Measurements from ENCODE around the gene LTB4R. TPM values are rescaled to one million over a fixed set of nuclear protein-coding genes. Genes with fewer than 3 reads are reported as not detected.

Gene LTB4R
- total RNA-seq, 1 experiment from 2014 or later: 13.4 TPM

DNA sequence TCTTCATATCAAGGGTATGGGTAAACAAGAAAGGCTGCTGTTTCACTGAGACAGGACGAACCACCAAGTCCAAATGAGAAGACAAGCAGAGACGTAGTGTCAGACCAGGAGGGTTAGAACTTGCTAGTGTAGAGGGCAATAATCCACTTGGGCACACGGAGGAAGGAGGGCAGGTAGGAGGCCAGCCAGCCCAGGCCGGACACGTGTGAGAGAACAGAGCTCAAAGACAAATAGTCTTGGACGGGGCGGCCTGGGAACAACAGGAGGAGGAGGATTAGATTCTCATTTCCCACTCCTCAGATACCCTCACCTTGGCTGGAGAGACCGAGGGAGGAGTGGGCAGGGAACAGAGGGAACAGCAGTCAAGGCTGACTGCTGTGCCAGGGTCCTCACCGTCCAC is 20.6 kb upstream of the LTB4R start:
- no peak overlapping the region for H3K27ac Mint-ChIP-seq (ENCODE audit: unreplicated experiment)
- H3K4me1 Mint-ChIP-seq (ENCODE audit: low read depth, unreplicated experiment): no peaks in the 10 kb centered on the region
- H3K4me3 Mint-ChIP-seq (ENCODE audit: low read depth, unreplicated experiment): no peak overlapping the region
- no peaks in the 10 kb centered on the region for H3K9me3 Mint-ChIP-seq (ENCODE audit: low read depth, unreplicated experiment)
- CTCF ChIA-PET: no interaction called here
- no peak for DNase-seq
- TF ChIP-seq, protein P1, sequence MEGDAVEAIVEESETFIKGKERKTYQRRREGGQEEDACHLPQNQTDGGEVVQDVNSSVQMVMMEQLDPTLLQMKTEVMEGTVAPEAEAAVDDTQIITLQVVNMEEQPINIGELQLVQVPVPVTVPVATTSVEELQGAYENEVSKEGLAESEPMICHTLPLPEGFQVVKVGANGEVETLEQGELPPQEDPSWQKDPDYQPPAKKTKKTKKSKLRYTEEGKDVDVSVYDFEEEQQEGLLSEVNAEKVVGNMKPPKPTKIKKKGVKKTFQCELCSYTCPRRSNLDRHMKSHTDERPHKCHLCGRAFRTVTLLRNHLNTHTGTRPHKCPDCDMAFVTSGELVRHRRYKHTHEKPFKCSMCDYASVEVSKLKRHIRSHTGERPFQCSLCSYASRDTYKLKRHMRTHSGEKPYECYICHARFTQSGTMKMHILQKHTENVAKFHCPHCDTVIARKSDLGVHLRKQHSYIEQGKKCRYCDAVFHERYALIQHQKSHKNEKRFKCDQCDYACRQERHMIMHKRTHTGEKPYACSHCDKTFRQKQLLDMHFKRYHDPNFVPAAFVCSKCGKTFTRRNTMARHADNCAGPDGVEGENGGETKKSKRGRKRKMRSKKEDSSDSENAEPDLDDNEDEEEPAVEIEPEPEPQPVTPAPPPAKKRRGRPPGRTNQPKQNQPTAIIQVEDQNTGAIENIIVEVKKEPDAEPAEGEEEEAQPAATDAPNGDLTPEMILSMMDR (IDR thresholded peaks at IDR 0.05; ENCODE audit: unreplicated experiment): no peak
- intact Hi-C loops (cut with micrococcal nuclease; ENCODE audit: unreplicated experiment): no loop called here
- H3K36me3 Mint-ChIP-seq (ENCODE audit: insufficient read depth, unreplicated experiment): no peaks in the 10 kb centered on the region
- no TSS peak for BruUV-seq (replicated peaks)
- H3K27me3 Mint-ChIP-seq (ENCODE audit: unreplicated experiment): no peaks in the 10 kb centered on the region

DNA sequence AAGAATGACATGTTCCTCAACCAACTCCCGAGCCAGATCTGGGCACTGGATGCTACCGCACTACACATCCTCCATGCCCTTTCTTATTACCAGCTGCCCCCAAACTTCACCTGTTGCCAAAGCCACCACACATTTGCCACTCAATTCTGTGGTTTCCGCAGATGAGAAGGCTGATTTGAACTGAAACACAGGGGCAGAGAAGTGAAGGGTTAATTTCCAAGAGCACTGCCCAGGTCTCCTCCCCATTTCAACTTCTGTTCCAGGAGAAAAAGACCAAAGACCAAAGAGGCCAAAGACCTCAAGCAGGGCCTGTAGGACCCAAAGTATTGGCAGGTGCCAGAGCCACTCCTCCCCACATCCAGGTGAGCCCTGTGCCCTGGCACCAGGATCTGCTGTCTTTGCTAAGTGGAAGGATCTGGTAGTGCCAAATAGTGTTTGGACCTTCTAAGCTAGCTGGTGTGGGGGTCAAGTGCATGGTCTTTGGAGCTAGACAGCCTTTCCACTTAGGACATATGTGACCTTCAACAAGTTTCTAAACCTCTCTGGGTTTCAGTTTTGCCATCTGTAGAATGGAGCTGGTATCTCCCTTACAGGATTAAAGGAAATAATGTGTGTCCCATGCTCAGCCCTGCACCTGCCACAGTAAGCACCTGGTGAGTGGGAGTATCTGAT is 19.7 kb upstream of the LTB4R start:
- TF ChIP-seq, protein P1 (IDR thresholded peaks at IDR 0.05; ENCODE audit: unreplicated experiment): no peak
- intact Hi-C loops (cut with micrococcal nuclease; ENCODE audit: unreplicated experiment): no loop called here
- BruUV-seq (replicated peaks): no TSS peak
- peaks cover 8% of the 10 kb centered on the region for H3K4me1 Mint-ChIP-seq (ENCODE audit: low read depth, unreplicated experiment)
- no peak overlapping the region for H3K27ac Mint-ChIP-seq (ENCODE audit: unreplicated experiment)
- no peak overlapping the region for H3K4me3 Mint-ChIP-seq (ENCODE audit: low read depth, unreplicated experiment)
- CTCF ChIA-PET: no interaction called here
- no peaks in the 10 kb centered on the region for H3K27me3 Mint-ChIP-seq (ENCODE audit: unreplicated experiment)
- H3K9me3 Mint-ChIP-seq (ENCODE audit: low read depth, unreplicated experiment): no peaks in the 10 kb centered on the region
- no peak for DNase-seq
- peaks cover 2% of the 10 kb centered on the region for H3K36me3 Mint-ChIP-seq (ENCODE audit: insufficient read depth, unreplicated experiment)

DNA sequence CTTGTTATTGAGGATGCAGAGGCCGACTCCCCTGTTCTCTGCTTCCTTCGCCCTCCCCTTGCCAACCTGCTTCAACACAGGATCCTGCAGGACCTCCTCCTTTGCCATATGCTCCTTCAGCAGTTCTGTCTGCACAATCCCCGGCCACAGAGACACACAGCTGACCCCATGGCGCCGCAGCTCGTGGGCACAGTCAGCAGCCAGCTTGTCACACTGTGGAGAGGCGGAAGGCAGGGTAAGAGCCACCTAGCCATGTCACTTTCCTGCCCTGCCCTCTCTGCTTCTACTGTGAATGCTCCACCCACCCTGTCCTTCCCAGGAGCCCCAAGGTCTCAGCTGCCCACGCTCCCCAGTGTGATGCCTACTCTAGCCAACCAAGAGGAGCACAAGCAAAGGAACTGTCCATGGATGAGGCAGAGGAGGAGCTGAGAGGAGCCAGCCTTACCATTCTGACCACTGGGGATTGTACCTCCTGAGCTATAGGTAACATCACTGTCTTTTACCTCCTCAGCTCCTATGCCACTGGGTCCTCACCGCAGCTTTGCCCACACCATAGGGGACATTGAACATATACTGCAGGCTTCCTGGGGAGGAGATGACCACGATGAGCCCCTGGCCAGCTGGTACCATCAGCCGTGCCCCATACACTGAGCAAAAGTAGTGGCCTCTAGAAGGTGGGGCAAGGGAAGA is 19.0 kb upstream of the LTB4R start:
- Mint-ChIP-seq H3K27ac (ENCODE audit: unreplicated experiment) (no peak overlapping the region), H3K27me3 (ENCODE audit: unreplicated experiment) (no peaks in the 10 kb centered on the region), H3K4me3 (ENCODE audit: low read depth, unreplicated experiment) (no peak overlapping the region), H3K9me3 (ENCODE audit: low read depth, unreplicated experiment) (no peaks in the 10 kb centered on the region), H3K36me3 (ENCODE audit: insufficient read depth, unreplicated experiment) (peaks cover 8% of the 10 kb centered on the region), H3K4me1 (ENCODE audit: low read depth, unreplicated experiment) (peaks cover 14% of the 10 kb centered on the region)
- TF ChIP-seq, protein P1 (IDR thresholded peaks at IDR 0.05; ENCODE audit: unreplicated experiment): no peak
- DNase-seq: no peak
- intact Hi-C loops (cut with micrococcal nuclease; ENCODE audit: unreplicated experiment): no loop called here
- no TSS peak for BruUV-seq (replicated peaks)
- CTCF ChIA-PET: interaction anchor here (1.3 kb wide), 1 partner anchor 49 kb away, joined by 4 read pairs; no protein-coding TSS in a partner anchor

DNA sequence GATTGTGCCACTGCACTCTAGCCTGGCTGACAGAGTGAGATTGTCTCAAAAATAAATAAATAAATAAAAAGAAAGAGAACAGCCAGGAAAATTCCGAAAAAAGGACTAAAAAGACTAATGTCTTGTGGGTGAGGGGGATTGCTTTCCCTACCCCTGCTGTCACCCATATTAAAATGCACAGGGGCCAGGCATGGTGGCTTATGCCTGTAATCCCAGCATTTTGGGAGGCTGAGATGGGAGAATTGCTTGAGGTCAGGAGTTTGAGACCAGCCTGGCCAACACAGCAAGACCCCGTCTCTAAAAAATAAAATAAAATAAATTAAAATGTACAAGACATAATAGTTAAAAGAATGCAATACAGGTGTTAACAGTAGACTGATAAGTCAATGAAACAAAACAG is 17.8 kb upstream of the LTB4R start:
- DNase-seq: no peak
- intact Hi-C loops (cut with micrococcal nuclease; ENCODE audit: unreplicated experiment): no loop called here
- CTCF ChIA-PET: interaction anchor here (1.3 kb wide), 1 partner anchor 51 kb away, joined by 4 read pairs; no protein-coding TSS in a partner anchor
- no peak overlapping the region for H3K4me3 Mint-ChIP-seq (ENCODE audit: low read depth, unreplicated experiment)
- no peaks in the 10 kb centered on the region for H3K9me3 Mint-ChIP-seq (ENCODE audit: low read depth, unreplicated experiment)
- H3K27ac Mint-ChIP-seq (ENCODE audit: unreplicated experiment): no peak overlapping the region
- peaks cover 23% of the 10 kb centered on the region for H3K4me1 Mint-ChIP-seq (ENCODE audit: low read depth, unreplicated experiment)
- BruUV-seq (replicated peaks): no TSS peak
- no peaks in the 10 kb centered on the region for H3K27me3 Mint-ChIP-seq (ENCODE audit: unreplicated experiment)
- TF ChIP-seq, protein P1 (IDR thresholded peaks at IDR 0.05; ENCODE audit: unreplicated experiment): no peak
- H3K36me3 Mint-ChIP-seq (ENCODE audit: insufficient read depth, unreplicated experiment): peaks cover 14% of the 10 kb centered on the region

Measured in Calu3 (cell line).